Esophagus muscularis mucosa (tissue), 4 donors: Measurements from ENCODE around the gene TRIM52.

ENCODE experiments used
- CTCF ChIP-seq, 3 experiments: fragments of 200-600 bp in 2 of 3; fragments of 450-650 bp in 1 of 3; sonication (generic) in 2 of 3; IDR thresholded peaks; one replicate each; pipeline ENCODE4 v1.5.1; 2017 to 2019; ENCODE audit warnings: antibody characterized with exemption in 3 of 3, mild to moderate bottlenecking in 2 of 3, moderate library complexity in 1 of 3
- EP300 ChIP-seq: sonication (generic); formaldehyde crosslinking; IDR thresholded peaks from one replicate; pipeline ENCODE4 v1.6.1; 2017; ENCODE audit warnings: antibody characterized with exemption
- POLR2A ChIP-seq: fragments of 450-650 bp; IDR thresholded peaks from one replicate; pipeline ENCODE4 v1.6.1; 2017; ENCODE audit warnings: antibody characterized with exemption, moderate library complexity, mild to moderate bottlenecking, low read depth
- POLR2AphosphoS5 ChIP-seq, 2 donors: sonication (generic); formaldehyde crosslinking; IDR thresholded peaks; one replicate each; pipeline ENCODE4 v1.6.1; 2017; ENCODE audit warnings: antibody characterized with exemption in 2 of 2

GRCh38 chr5:181259283-181259682 is 1.7 kb downstream of the TRIM52 start:
- no peak for TF ChIP-seq POLR2A
- no peak for TF ChIP-seq CTCF (IDR thresholded peaks at IDR 0.05)
- TF ChIP-seq POLR2AphosphoS5 (IDR thresholded peaks at IDR 0.05) = no peak
- TF ChIP-seq EP300 = no peak
